Caco-2 (cell line): ENCODE results near the gene MPND. TPM values are rescaled to one million over a fixed set of nuclear protein-coding genes. Genes with fewer than 3 reads are reported as not detected.

Source experiments
- BruUV-seq: library from RNA; stranded (reverse); fragments of 400-500 nt; replicated peaks from 2 replicates; lab custom pipeline; 2021; lab: Mats Ljungman, UMichigan
- CTCF ChIA-PET: fragments of 300-600 bp; sonication (Branson Sonifier 250); formaldehyde crosslinking; loops from one replicate; lab custom pipeline; 2022; ENCODE audit warnings: antibody characterized with exemption; lab: Charles Lee
- POLR2A ChIA-PET: fragments of 300-600 bp; sonication (Branson Sonifier 250); formaldehyde crosslinking; loops from one replicate; lab custom pipeline; 2022; ENCODE audit warnings: antibody characterized with exemption; lab: Charles Lee
- DNase-seq, 2 experiments: peaks; one replicate each; pipeline versions ENCODE4 v3.0.0 to v3.0.0-alpha.2; 2020 to 2022
- H3K27me3 ChIP-seq: replicated peaks from 2 replicates; pipeline ENCODE4 v1.6.0; 2011; ENCODE audit warnings: low read length; ENCODE audit not compliant: control insufficient read depth, insufficient read depth
- H3K36me3 ChIP-seq: 2 replicates; pipeline ENCODE4 v1.5.1; 2011; ENCODE audit warnings: low read length; ENCODE audit not compliant: control insufficient read depth, insufficient read depth
- H3K4me1 ChIP-seq: fragments of 250-450 bp; sonication (Bioruptor Pico); 2 replicates; pipeline ENCODE4 v1.5.1; 2020; ENCODE audit warnings: mild to moderate bottlenecking
- H3K4me3 ChIP-seq: 2 replicates; pipeline ENCODE4 v1.5.1; 2011; ENCODE audit warnings: low read depth, mild to moderate bottlenecking, control low read depth, low read length
- H3K9me3 ChIP-seq: fragments of 250-450 bp; sonication (Bioruptor Pico); 2 replicates; pipeline ENCODE4 v1.5.1; 2020; ENCODE audit warnings: mild to moderate bottlenecking, moderate library complexity
- H3K27ac Mint-ChIP-seq: one replicate; pipeline ENCODE4 v1.8.0; 2022; ENCODE audit warnings: mixed read lengths; ENCODE audit not compliant: unreplicated experiment
- H3K27me3 Mint-ChIP-seq: one replicate; pipeline ENCODE4 v1.8.0; 2022; ENCODE audit warnings: mixed read lengths; ENCODE audit not compliant: insufficient read depth, unreplicated experiment
- H3K36me3 Mint-ChIP-seq: one replicate; pipeline ENCODE4 v1.8.0; 2022; ENCODE audit warnings: mild to moderate bottlenecking, mixed read lengths; ENCODE audit not compliant: insufficient read depth, unreplicated experiment
- H3K4me1 Mint-ChIP-seq: one replicate; pipeline ENCODE4 v1.8.0; 2022; ENCODE audit warnings: low read depth, mixed read lengths; ENCODE audit not compliant: unreplicated experiment
- H3K4me3 Mint-ChIP-seq: one replicate; pipeline ENCODE4 v1.8.0; 2022; ENCODE audit warnings: mild to moderate bottlenecking, moderate library complexity, mixed read lengths; ENCODE audit not compliant: unreplicated experiment
- H3K9me3 Mint-ChIP-seq: one replicate; pipeline ENCODE4 v1.8.0; 2022; ENCODE audit warnings: mixed read lengths; ENCODE audit not compliant: unreplicated experiment
- intact Hi-C: fragments of 100-400 bp; cut with micrococcal nuclease; formaldehyde crosslinking; loops from one replicate; pipeline ENCODE4 v1.10.0; 2022; ENCODE audit not compliant: unreplicated experiment
- total RNA-seq: library from RNA; stranded (reverse); gene quantifications from 2 replicates; pipeline ENCODE4 v1.2.3, GENCODE V29; 2022
- TF ChIP-seq, protein P1 (sequence below), 2 experiments: fragments of 200-600 bp in 1 of 2; IDR thresholded peaks; 1 replicate in 1 of 2; 2 replicates in 1 of 2; pipeline versions ENCODE4 v1.5.1 to v1.8.0; 2011 to 2022; ENCODE audit warnings: antibody characterized with exemption in 1 of 2, control low read depth in 1 of 2, inconsistent platforms in 1 of 2, low read depth in 1 of 2, low read length in 1 of 2, mild to moderate bottlenecking in 1 of 2, moderate library complexity in 1 of 2; ENCODE audit not compliant: insufficient read depth in 1 of 2, severe bottlenecking in 1 of 2, unreplicated experiment in 1 of 2

The MPND gene
- total RNA-seq, 1 experiment from 2014 or later: 35.7 TPM

DNA sequence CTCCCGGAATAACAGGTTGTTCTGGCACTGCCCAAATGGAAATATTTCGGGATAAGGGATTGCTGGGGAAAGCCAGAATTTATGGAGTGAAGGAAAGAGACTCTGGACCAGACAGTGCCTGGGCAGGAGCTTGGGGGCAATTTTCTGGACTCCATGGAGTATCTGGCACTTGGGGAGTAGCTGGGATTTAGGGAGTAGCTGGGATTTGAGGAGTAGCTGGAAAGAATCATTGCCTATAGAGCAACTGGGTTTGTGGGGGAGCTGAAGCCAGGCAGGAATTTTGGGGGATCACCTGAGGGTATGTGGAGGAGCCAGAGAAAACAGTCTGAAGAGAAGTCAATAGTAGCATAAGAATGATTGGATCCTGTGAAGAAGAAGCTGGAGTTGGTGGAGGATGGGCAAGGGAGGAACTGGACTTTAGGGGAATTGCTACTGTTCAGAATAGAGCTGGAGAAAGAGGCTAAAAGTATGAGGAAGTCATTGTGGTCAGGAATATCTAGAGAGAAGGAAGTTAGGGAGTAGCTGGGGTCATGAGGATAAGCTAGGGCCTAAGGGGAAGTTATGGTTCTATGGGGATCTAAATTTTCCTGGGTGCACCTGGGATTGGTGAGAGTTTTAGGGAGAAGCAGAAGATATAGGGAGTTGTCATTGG is 24.2 kb upstream of the MPND start:
- Mint-ChIP-seq H3K36me3 (peaks cover 30% of the 10 kb centered on the region), H3K27ac (no peak overlapping the region), H3K4me3 (no peak overlapping the region), H3K9me3 (peaks cover 32% of the 10 kb centered on the region), H3K27me3 (no peaks in the 10 kb centered on the region), H3K4me1 (no peaks in the 10 kb centered on the region)
- H3K4me3 ChIP-seq: no peak overlapping the region
- intact Hi-C loops: no loop called here
- H3K27me3 ChIP-seq: no peaks in the 10 kb centered on the region
- TF ChIP-seq, protein P1, sequence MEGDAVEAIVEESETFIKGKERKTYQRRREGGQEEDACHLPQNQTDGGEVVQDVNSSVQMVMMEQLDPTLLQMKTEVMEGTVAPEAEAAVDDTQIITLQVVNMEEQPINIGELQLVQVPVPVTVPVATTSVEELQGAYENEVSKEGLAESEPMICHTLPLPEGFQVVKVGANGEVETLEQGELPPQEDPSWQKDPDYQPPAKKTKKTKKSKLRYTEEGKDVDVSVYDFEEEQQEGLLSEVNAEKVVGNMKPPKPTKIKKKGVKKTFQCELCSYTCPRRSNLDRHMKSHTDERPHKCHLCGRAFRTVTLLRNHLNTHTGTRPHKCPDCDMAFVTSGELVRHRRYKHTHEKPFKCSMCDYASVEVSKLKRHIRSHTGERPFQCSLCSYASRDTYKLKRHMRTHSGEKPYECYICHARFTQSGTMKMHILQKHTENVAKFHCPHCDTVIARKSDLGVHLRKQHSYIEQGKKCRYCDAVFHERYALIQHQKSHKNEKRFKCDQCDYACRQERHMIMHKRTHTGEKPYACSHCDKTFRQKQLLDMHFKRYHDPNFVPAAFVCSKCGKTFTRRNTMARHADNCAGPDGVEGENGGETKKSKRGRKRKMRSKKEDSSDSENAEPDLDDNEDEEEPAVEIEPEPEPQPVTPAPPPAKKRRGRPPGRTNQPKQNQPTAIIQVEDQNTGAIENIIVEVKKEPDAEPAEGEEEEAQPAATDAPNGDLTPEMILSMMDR (IDR thresholded peaks at IDR 0.05; ENCODE audit: insufficient read depth in 1 of 2, low read depth in 1 of 2, low read length in 1 of 2, severe bottlenecking in 1 of 2, unreplicated experiment in 1 of 2): no peak
- no TSS peak for BruUV-seq
- ChIA-PET POLR2A (interaction anchor here (0.5 to 1.6 kb wide), 2 partner anchors 23 to 44 kb away, joined by 3 to 6 read pairs; no protein-coding TSS in a partner anchor), CTCF (no interaction called here)
- 0 out of 2 replicates have a peak, but pooled peaks cover 6% of the 10 kb centered on the region for H3K9me3 ChIP-seq
- H3K36me3 ChIP-seq: no peaks in the 10 kb centered on the region
- no peaks in the 10 kb centered on the region for H3K4me1 ChIP-seq
- DNase-seq: no peak

DNA sequence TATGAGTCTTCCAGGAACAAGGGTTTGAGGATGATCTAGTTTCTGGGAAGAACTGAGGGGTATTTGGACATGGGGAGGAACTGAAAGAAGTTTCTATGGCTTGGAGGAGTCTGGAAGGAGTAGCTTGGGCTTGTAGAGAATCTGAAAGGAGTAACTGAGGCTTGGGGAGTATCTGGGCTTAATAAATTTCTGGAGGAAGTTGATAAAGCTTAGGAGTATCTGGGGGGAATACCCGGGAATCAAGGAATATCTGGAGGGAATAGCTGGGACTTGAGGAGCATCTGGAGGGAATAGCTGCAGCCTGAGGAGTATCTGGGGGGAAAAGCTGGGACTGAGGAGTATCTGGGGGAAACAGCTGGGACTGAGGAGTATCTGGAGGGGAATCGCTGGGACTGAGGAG is 22.9 kb upstream of the MPND start:
- Mint-ChIP-seq H3K27me3 (no peaks in the 10 kb centered on the region), H3K27ac (no peak overlapping the region), H3K9me3 (peaks cover 32% of the 10 kb centered on the region), H3K36me3 (peaks cover 41% of the 10 kb centered on the region), H3K4me1 (no peaks in the 10 kb centered on the region), H3K4me3 (no peak overlapping the region)
- no peaks in the 10 kb centered on the region for H3K27me3 ChIP-seq
- BruUV-seq: no TSS peak
- intact Hi-C loops: no loop called here
- ChIA-PET POLR2A (interaction anchor here (1.6 kb wide), 1 partner anchor 22 kb away, joined by 6 read pairs; no protein-coding TSS in a partner anchor), CTCF (no interaction called here)
- H3K9me3 ChIP-seq: 0 out of 2 replicates have a peak, but pooled peaks cover 6% of the 10 kb centered on the region
- DNase-seq: no peak
- no peaks in the 10 kb centered on the region for H3K36me3 ChIP-seq
- TF ChIP-seq, protein P1 (IDR thresholded peaks at IDR 0.05; ENCODE audit: insufficient read depth in 1 of 2, low read depth in 1 of 2, low read length in 1 of 2, severe bottlenecking in 1 of 2, unreplicated experiment in 1 of 2): no peak
- no peaks in the 10 kb centered on the region for H3K4me1 ChIP-seq
- H3K4me3 ChIP-seq: no peak overlapping the region

DNA sequence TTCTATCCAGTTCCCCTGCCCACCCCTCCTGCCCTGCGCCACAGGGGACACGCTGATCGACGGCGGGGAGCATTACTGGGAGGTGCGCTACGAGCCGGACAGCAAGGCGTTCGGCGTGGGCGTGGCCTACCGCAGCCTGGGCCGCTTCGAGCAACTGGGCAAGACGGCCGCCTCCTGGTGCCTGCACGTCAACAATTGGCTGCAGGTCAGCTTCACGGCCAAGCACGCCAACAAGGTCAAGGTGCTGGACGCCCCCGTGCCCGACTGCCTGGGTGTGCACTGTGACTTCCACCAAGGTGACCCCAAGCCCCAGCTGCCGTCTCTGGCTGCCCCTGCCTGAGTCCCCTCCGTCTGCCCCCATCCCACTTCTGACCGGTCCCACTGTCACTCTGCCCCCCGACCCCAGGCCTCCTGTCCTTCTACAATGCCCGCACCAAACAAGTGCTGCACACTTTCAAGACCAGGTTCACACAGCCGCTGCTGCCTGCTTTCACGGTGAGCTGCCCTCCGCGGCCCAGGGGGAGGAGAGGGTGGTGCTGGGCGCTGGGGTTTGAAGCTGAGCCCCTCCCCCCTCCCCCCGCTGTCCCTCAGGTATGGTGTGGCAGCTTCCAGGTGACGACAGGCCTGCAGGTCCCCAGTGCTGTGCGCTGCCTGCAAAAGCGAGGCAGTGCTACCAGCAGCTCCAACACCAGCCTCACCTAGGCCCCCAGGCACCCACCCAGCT is 20.3 kb upstream of the MPND start:
- Mint-ChIP-seq H3K9me3 (peaks cover 26% of the 10 kb centered on the region), H3K4me1 (peaks cover 5% of the 10 kb centered on the region), H3K36me3 (peaks cover 56% of the 10 kb centered on the region), H3K4me3 (no peak overlapping the region), H3K27me3 (no peaks in the 10 kb centered on the region), H3K27ac (no peak overlapping the region)
- Histone ChIP-seq H3K36me3 (no peaks in the 10 kb centered on the region), H3K4me1 (no peaks in the 10 kb centered on the region), H3K9me3 (0 out of 2 replicates have a peak, but pooled peaks cover 6% of the 10 kb centered on the region), H3K4me3 (no peak overlapping the region), H3K27me3 (no peaks in the 10 kb centered on the region)
- TF ChIP-seq, protein P1 (IDR thresholded peaks at IDR 0.05; ENCODE audit: insufficient read depth in 1 of 2, low read depth in 1 of 2, low read length in 1 of 2, severe bottlenecking in 1 of 2, unreplicated experiment in 1 of 2): no peak
- ChIA-PET CTCF (interaction anchor here (0.6 to 1.4 kb wide), 5 partner anchors 19 to 183 kb away, joined by 3 to 7 read pairs (median 3); no protein-coding TSS in a partner anchor), POLR2A (no interaction called here)
- BruUV-seq: no TSS peak
- no peak for DNase-seq
- intact Hi-C loops: no loop called here
